K562 (cell line): ENCODE measurements around the gene GTPBP6. TPM values are rescaled to one million over a fixed set of nuclear protein-coding genes. Genes with fewer than 3 reads are reported as not detected.

ENCODE experiments used
- ATAC-seq: fragments of 200-7000 bp; cut with Tn5 transposase; 3 replicates; pipeline ENCODE4 v1.9.1; 2020; ENCODE audit warnings: moderate library complexity
- BruUV-seq: library from RNA; stranded (reverse); fragments of 400-500 nt; replicated peaks from 2 replicates; lab custom pipeline; 2021; lab: Mats Ljungman, UMichigan
- CTCF ChIA-PET: fragments of 300-600 bp; formaldehyde crosslinking; extraction: SDS; loops from one replicate; lab custom pipeline; 2021; ENCODE audit warnings: low intra/inter-chr PET ratio; lab: Yijun Ruan, JAX
- POLR2A ChIA-PET: fragments of 300-600, 350-650 bp; sonication (Branson Sonifier 250); formaldehyde crosslinking; extraction: SDS; loops from one replicate; lab custom pipeline; 2021; ENCODE audit warnings: antibody characterized with exemption, inconsistent platforms; lab: Yijun Ruan, JAX
- DNase-seq, 4 experiments: peaks; one replicate each; pipeline versions ENCODE4 v3.0.0 to v3.0.0-alpha.2; 2011 to 2018; ENCODE audit warnings: low spot score in 3 of 4, mixed read lengths in 3 of 4; ENCODE audit errors: extremely low read depth in 1 of 4
- FAIRE-seq: peaks from 2 replicates; lab custom pipeline; 2011; peaks lifted over from hg19 to GRCh38; lab: Jason Lieb, UNC
- H2AFZ ChIP-seq: 2 replicates; pipeline ENCODE4 v1.6.0; 2011; ENCODE audit warnings: low read depth, low read length, control low read depth, inconsistent platforms
- H3K27ac ChIP-seq: fragments of 200-600 bp; 3 replicates; pipeline ENCODE4 v1.8.0; 2011; ENCODE audit warnings: low read depth, mild to moderate bottlenecking, control low read depth, inconsistent platforms, low read length, moderate library complexity, mixed read lengths; ENCODE audit errors: extremely low read depth
- H3K27me3 ChIP-seq, 2 experiments: fragments of 300-600 bp in 1 of 2; 2 replicates in 1 of 2; 3 replicates in 1 of 2; pipeline versions ENCODE4 v1.6.0 to v1.8.0; 2011; ENCODE audit warnings: inconsistent platforms in 2 of 2, low read length in 2 of 2, mild to moderate bottlenecking in 1 of 2, mixed read lengths in 1 of 2, moderate library complexity in 1 of 2; ENCODE audit not compliant: control insufficient read depth in 2 of 2, insufficient read depth in 2 of 2
- H3K36me3 ChIP-seq: fragments of 300-600 bp; 3 replicates; pipeline ENCODE4 v1.8.0; 2011; ENCODE audit warnings: mild to moderate bottlenecking, low read length, inconsistent platforms; ENCODE audit not compliant: control insufficient read depth, insufficient read depth
- H3K4me1 ChIP-seq, 2 experiments: fragments of 200-600 bp in 1 of 2; replicated peaks in 1 of 2; 2 replicates in 1 of 2; 3 replicates in 1 of 2; pipeline versions ENCODE4 v1.5.1 to v1.8.0; 2011; ENCODE audit warnings: inconsistent platforms in 2 of 2, low read length in 2 of 2, mild to moderate bottlenecking in 1 of 2, mixed read lengths in 1 of 2, moderate library complexity in 1 of 2; ENCODE audit not compliant: control insufficient read depth in 2 of 2, insufficient read depth in 2 of 2
- H3K4me2 ChIP-seq: 2 replicates; pipeline ENCODE4 v1.6.1; 2011; ENCODE audit warnings: low read length, control low read depth, inconsistent platforms, mixed read lengths; ENCODE audit not compliant: insufficient read depth
- H3K4me3 ChIP-seq: fragments of 200-600 bp; sonication (generic), shearing (Covaris generic); 2 replicates; pipeline ENCODE4 v1.5.1; 2016; ENCODE audit warnings: control low read depth, inconsistent platforms
- H3K79me2 ChIP-seq: fragments of 200-600 bp; 3 replicates; pipeline ENCODE4 v1.8.0; 2011; ENCODE audit warnings: low read length, inconsistent platforms; ENCODE audit not compliant: control insufficient read depth, insufficient read depth
- H3K9ac ChIP-seq, 2 experiments: 2 replicates each; pipeline versions ENCODE4 v1.6.0 to v1.6.1; 2011; ENCODE audit warnings: low read depth in 2 of 2, low read length in 2 of 2, control low read depth in 1 of 2, inconsistent platforms in 1 of 2, mild to moderate bottlenecking in 1 of 2, mixed read lengths in 1 of 2; ENCODE audit not compliant: insufficient read depth in 1 of 2
- H3K9me1 ChIP-seq: one replicate; pipeline ENCODE4 v1.6.0; 2011; ENCODE audit warnings: inconsistent platforms, mild to moderate bottlenecking, low read length, moderate library complexity; ENCODE audit not compliant: control insufficient read depth, insufficient read depth
- H3K9me3 ChIP-seq: replicated peaks from 2 replicates; pipeline ENCODE4 v1.5.1; 2011; ENCODE audit warnings: low read depth, low read length, inconsistent platforms; ENCODE audit not compliant: control insufficient read depth, insufficient read depth
- H4K20me1 ChIP-seq: replicated peaks from 2 replicates; pipeline ENCODE4 v1.6.1; 2011; ENCODE audit warnings: low read length, inconsistent platforms, mixed read lengths; ENCODE audit not compliant: control insufficient read depth, insufficient read depth
- BDP1 ChIP-seq: IDR thresholded peaks from 3 replicates; pipeline ENCODE4 v1.6.1; 2011; ENCODE audit not compliant: insufficient read length, insufficient read depth
- BRD4 ChIP-seq: fragments of 200-600 bp; sonication (generic); IDR thresholded peaks from 2 replicates; pipeline ENCODE4 v1.6.1; 2017; ENCODE audit warnings: inconsistent platforms
- CEBPG ChIP-seq, 3 experiments: fragments of 200-800 bp in 1 of 3; sonication (Bioruptor generic) in 1 of 3; sonication (generic) in 1 of 3; formaldehyde crosslinking in 1 of 3; IDR thresholded peaks in 2 of 3; conservative IDR thresholded peaks in 1 of 3; 2 replicates each; pipeline versions ENCODE4 v1.6.1 to v1.8.0; 2016 to 2022; ENCODE audit warnings: missing compliant biosample characterization in 2 of 3, missing genetic modification characterization in 2 of 3, mild to moderate bottlenecking in 1 of 3, missing genetic modification reagents in 1 of 3
- GATA2 ChIP-seq: sonication (generic); formaldehyde crosslinking; IDR thresholded peaks from 2 replicates; pipeline ENCODE4 v1.4.0; 2020; ENCODE audit warnings: mild to moderate bottlenecking, missing genetic modification reagents
- NCOA1 ChIP-seq: fragments of 450-650 bp; IDR thresholded peaks from 2 replicates; pipeline ENCODE4 v1.6.1; 2016; ENCODE audit warnings: low read depth
- NEUROD1 ChIP-seq: fragments of 150-350 bp; IDR thresholded peaks from 2 replicates; pipeline ENCODE4 v1.6.1; 2014; ENCODE audit warnings: borderline replicate concordance, low read length, low read depth; ENCODE audit not compliant: partially characterized antibody
- POLR2H ChIP-seq: IDR thresholded peaks from 2 replicates; pipeline ENCODE4 v1.6.1; 2016; ENCODE audit warnings: missing genetic modification characterization, low read depth, mild to moderate bottlenecking, control low read depth, missing compliant biosample characterization, moderate library complexity
- PRMT5 ChIP-seq: sonication (generic); formaldehyde crosslinking; IDR thresholded peaks from 2 replicates; pipeline ENCODE4 v1.5.0; 2020; ENCODE audit warnings: missing genetic modification reagents
- ZNF445 ChIP-seq: fragments of 250-450 bp; sonication (Bioruptor Pico); IDR thresholded peaks from 2 replicates; pipeline ENCODE4 v1.4.0; 2020; ENCODE audit warnings: low read depth, mild to moderate bottlenecking, moderate library complexity
- WGBS: fragments of 100-300 bp; shearing (Covaris generic); methylation state at CpG from one replicate; pipeline ENCODE4 v1.1.6; 2016; ENCODE audit warnings: low coverage, mixed read lengths; ENCODE audit not compliant: insufficient coverage; ENCODE audit errors: missing lambda C conversion rate; 5-methylcytosine and 5-hydroxymethylcytosine counted together
- in situ Hi-C: fragments of 300-500 bp; cut with MboI; formaldehyde crosslinking; loops from 4 replicates; pipeline ENCODE4 v1.15.0; 2018; ENCODE audit warnings: inconsistent platforms, mixed read lengths
- intact Hi-C: fragments of 100-400 bp; cut with micrococcal nuclease; formaldehyde crosslinking; loops from 2 replicates; pipeline ENCODE4 v1.14.2; 2022
- polyA plus RNA-seq, 8 experiments: library from polyadenylated mRNA; depleted of rRNA in 4 of 8; stranded (reverse) in 5 of 8; unstranded in 3 of 8; fragments of >200 nt; fragmentation: Nextera tagmentation in 2 of 8; fragmentation: Illumina TruSeq in 1 of 8; extraction: Ambion mirVana in 2 of 8; extraction: Trizol in 1 of 8; gene quantifications; 2 replicates each; pipeline versions ENCODE4 v1.2.1 to v1.2.3, GENCODE V29; 2011 to 2014; ENCODE audit warnings: inconsistent platforms in 1 of 8, missing spikeins in 1 of 8
- total RNA-seq, 7 experiments: library from RNA; depleted of rRNA in 6 of 7; stranded (reverse); fragments of >200 nt in 6 of 7; fragmentation: Illumina TruSeq in 2 of 7; extraction: Trizol in 2 of 7; gene quantifications; 2 replicates each; pipeline versions ENCODE4 v1.2.1 to v1.2.3, GENCODE V29; 2011 to 2021; ENCODE audit warnings: low replicate concordance in 1 of 7
- TF ChIP-seq, protein P1 (sequence below): fragments of 250-450 bp; sonication (Bioruptor Pico); IDR thresholded peaks from 2 replicates; pipeline ENCODE4 v1.8.0; 2022; ENCODE audit warnings: inconsistent platforms, mild to moderate bottlenecking, moderate library complexity, borderline replicate concordance
- TF ChIP-seq, protein P2 (sequence below): IDR thresholded peaks from 2 replicates; pipeline ENCODE4 v1.6.1; 2014; ENCODE audit warnings: antibody characterized with exemption

GTPBP6 gene
- total and polyA plus RNA-seq, 9 of the 15 experiments (the other 6 are each of a cell fraction or from before 2014, with no cell fraction given): 0.24 to 35.2 (median 8.0) TPM

DNA sequence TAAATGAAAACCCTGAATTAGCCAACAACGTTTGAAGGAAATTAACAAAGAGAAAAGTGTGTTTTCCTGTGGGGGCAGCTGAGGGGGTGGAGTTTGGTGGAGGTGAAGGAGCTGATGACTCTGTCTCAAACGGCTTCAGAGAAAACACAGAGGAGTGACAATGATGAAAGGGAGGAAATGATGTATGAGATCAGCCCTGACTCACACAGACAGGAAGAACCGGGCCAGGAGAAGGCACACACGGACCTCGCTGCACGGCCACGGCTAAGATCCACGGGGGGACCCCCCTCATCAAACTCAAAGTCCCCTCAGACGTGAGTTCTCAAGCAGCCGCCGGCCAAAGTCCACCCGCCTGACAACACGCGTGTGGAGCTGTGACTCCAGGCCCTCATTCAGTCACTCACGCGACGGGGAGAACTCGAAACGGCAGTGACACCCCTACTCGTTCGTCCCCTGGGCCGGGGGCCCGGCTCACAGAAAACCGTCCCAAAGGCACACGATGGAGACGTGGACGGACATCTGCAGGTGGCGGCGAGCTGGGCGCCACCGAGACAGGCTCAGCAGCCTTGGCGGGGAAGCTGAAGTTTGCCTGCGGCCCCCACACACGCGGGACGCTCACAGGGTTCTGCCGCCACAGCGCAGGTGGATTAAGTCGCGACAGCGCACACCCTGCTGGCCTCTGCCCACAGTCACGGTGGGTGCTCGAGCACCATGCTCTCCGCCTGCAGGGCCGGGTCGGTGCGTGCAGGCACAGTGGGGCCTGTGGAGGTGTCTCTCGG is 39.3 kb upstream of the GTPBP6 start:
- in situ Hi-C loops: no loop called here
- intact Hi-C loops: no loop called here
- 78% methylated on average over 9 of the region's 48 CpGs for WGBS
- ATAC-seq (no peak), DNase-seq (no peak), FAIRE-seq (no peak)
- H3K4me3 ChIP-seq: no peak overlapping the region
- peaks cover 0 to 5% of the 10 kb centered on the region in 2 experiments; a peak in 1 of 5 replicates for H3K4me1 ChIP-seq
- no TSS peak for BruUV-seq
- H3K9me3 ChIP-seq: peaks cover 3% of the 10 kb centered on the region
- ChIA-PET CTCF (no interaction called here), POLR2A (no interaction called here)
- no peaks in the 10 kb centered on the region for H3K36me3 ChIP-seq
- H3K27me3 ChIP-seq: no peaks in the 10 kb centered on the region
- H3K9ac ChIP-seq: no peak overlapping the region
- no peaks in the 10 kb centered on the region for H4K20me1 ChIP-seq
- H3K27ac ChIP-seq: no peak overlapping the region
- no peaks in the 10 kb centered on the region for H3K9me1 ChIP-seq
- H3K79me2 ChIP-seq: no peaks in the 10 kb centered on the region
- TF ChIP-seq BRD4: no peak
- TF ChIP-seq NEUROD1: no peak
- no peak for TF ChIP-seq GATA2 (CRISPR knock-in tag)
- TF ChIP-seq, protein P1, sequence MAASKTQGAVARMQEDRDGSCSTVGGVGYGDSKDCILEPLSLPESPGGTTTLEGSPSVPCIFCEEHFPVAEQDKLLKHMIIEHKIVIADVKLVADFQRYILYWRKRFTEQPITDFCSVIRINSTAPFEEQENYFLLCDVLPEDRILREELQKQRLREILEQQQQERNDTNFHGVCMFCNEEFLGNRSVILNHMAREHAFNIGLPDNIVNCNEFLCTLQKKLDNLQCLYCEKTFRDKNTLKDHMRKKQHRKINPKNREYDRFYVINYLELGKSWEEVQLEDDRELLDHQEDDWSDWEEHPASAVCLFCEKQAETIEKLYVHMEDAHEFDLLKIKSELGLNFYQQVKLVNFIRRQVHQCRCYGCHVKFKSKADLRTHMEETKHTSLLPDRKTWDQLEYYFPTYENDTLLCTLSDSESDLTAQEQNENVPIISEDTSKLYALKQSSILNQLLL: no peak
- TF ChIP-seq, protein P2, sequence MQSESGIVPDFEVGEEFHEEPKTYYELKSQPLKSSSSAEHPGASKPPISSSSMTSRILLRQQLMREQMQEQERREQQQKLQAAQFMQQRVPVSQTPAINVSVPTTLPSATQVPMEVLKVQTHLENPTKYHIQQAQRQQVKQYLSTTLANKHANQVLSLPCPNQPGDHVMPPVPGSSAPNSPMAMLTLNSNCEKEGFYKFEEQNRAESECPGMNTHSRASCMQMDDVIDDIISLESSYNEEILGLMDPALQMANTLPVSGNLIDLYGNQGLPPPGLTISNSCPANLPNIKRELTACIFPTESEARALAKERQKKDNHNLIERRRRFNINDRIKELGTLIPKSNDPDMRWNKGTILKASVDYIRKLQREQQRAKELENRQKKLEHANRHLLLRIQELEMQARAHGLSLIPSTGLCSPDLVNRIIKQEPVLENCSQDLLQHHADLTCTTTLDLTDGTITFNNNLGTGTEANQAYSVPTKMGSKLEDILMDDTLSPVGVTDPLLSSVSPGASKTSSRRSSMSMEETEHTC: no peak
- TF ChIP-seq BDP1: no peak
- no peak for TF ChIP-seq CEBPG (CRISPR knock-in tag; IDR thresholded peaks at IDR 0.05)
- no peak for TF ChIP-seq CEBPG (tag; conservative IDR thresholded peaks at IDR 0.05 in 1 of 2, IDR thresholded peaks at IDR 0.05 in 1 of 2)
- no peak for TF ChIP-seq NCOA1
- no peak for TF ChIP-seq POLR2H (tag)
- TF ChIP-seq PRMT5 (CRISPR knock-in tag): no peak
- no peak for TF ChIP-seq ZNF445 (CRISPR knock-in tag)
- H2AFZ ChIP-seq: no peak overlapping the region
- no peak overlapping the region for H3K4me2 ChIP-seq
